Measurements from ENCODE around the gene RIPOR3. TPM values are rescaled to one million over a fixed set of nuclear protein-coding genes. Genes with fewer than 3 reads are reported as not detected.
A peak's percentile ranks its signal among the peaks of the same experiment; 100 is the strongest.
"Not testable (repeated sequence)": the region's sequence is repeated elsewhere in the genome, so short reads cannot be mapped to it uniquely, and the experiment has no call there.

The RIPOR3 gene
- total RNA-seq, 6 donors from 2014 or later: 2.1 to 36.7 (median 5.1) TPM

DNA sequence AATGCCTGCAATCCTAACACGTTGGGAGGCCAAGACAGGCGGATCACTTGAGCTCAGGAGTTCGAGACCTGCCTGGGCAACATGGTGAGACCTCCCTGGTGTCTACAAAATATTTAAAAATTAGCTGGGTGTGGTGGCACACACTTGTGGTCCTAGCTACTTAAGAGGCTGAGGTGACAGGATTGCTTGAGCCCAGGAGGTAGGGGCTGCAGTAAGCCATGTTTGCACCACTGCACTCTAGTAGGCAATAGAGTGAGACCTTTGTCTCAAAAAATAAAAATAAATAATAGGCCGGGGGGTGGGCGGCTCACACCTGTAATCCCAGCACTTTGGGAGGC is 18.3 kb upstream of the RIPOR3 start:
- no peak for ATAC-seq (ENCODE audit: low FRiP score in 2 of 2)
- 60 to 76% methylated on average over 5 of the region's 5 CpGs for WGBS, 2 donors
- peaks cover 0 to 13% (median 6%) of the 10 kb centered on the region in 4 donors for H3K4me1 ChIP-seq

GRCh38 chr20:50708845-50709635 is 17.7 kb upstream of the RIPOR3 start:
- Histone ChIP-seq H3K4me1 (peaks cover 0 to 13% (median 6%) of the 10 kb centered on the region in 4 donors), H3K27ac (no peak overlapping the region), H3K4me3 (no peak overlapping the region), H3K36me3 (no peaks in the 10 kb centered on the region), H3K27me3 (no peaks in the 10 kb centered on the region), H3K9me3 (no peaks in the 10 kb centered on the region)
- ATAC-seq (ENCODE audit: low FRiP score in 2 of 2): no peak
- DNase-seq: no peak
- no peak for TF ChIP-seq POLR2AphosphoS5 (IDR thresholded peaks at IDR 0.05)
- TF ChIP-seq POLR2A (IDR thresholded peaks at IDR 0.05): no peak
- no peak for TF ChIP-seq EP300 (IDR thresholded peaks at IDR 0.05)
- TF ChIP-seq, protein P1, sequence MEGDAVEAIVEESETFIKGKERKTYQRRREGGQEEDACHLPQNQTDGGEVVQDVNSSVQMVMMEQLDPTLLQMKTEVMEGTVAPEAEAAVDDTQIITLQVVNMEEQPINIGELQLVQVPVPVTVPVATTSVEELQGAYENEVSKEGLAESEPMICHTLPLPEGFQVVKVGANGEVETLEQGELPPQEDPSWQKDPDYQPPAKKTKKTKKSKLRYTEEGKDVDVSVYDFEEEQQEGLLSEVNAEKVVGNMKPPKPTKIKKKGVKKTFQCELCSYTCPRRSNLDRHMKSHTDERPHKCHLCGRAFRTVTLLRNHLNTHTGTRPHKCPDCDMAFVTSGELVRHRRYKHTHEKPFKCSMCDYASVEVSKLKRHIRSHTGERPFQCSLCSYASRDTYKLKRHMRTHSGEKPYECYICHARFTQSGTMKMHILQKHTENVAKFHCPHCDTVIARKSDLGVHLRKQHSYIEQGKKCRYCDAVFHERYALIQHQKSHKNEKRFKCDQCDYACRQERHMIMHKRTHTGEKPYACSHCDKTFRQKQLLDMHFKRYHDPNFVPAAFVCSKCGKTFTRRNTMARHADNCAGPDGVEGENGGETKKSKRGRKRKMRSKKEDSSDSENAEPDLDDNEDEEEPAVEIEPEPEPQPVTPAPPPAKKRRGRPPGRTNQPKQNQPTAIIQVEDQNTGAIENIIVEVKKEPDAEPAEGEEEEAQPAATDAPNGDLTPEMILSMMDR (IDR thresholded peaks at IDR 0.05): no peak
- 67 to 70% methylated on average over 8 of the region's 8 CpGs for WGBS, 2 donors

More for the DNA sequence above, 18.3 kb upstream of the RIPOR3 start:
- no peak for DNase-seq
- no peak overlapping the region for H3K4me3 ChIP-seq
- no peak overlapping the region for H3K27ac ChIP-seq
- no peak for TF ChIP-seq POLR2AphosphoS5 (IDR thresholded peaks at IDR 0.05)
- no peak for TF ChIP-seq POLR2A (IDR thresholded peaks at IDR 0.05)
- TF ChIP-seq EP300 (IDR thresholded peaks at IDR 0.05): no peak
- TF ChIP-seq, protein P1 (IDR thresholded peaks at IDR 0.05): no peak
- no peaks in the 10 kb centered on the region for H3K27me3 ChIP-seq
- no peaks in the 10 kb centered on the region for H3K9me3 ChIP-seq
- H3K36me3 ChIP-seq: no peaks in the 10 kb centered on the region

DNA sequence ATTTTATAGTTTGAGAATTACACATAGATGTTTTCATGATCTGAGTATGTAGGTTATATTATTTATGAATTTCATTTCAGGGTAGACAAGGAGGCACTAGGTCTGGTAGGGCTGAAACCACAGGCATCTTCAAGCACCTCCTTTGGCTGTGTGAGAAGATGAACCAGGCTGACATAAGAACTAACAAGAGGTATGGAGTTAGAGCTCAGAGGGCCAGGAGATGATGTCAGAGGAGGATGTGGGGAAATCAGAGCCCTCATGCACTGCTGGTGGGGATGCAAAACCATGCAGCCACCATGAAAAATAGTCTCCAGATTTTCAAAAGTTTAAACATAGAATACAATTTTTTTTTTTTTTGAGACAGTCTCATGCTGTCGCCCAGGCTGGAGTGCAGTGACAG is 13.6 kb upstream of the RIPOR3 start:
- Histone ChIP-seq H3K4me3 (no peak overlapping the region), H3K9me3 (no peaks in the 10 kb centered on the region), H3K4me1 (no peaks in the 10 kb centered on the region), H3K27me3 (no peaks in the 10 kb centered on the region), H3K27ac (no peak overlapping the region), H3K36me3 (no peaks in the 10 kb centered on the region)
- WGBS, 2 donors: 92 to 100% methylated on average over 1 of the region's 1 CpG
- DNase-seq: no peak
- peak in 1 of 2 donors; percentile 54 for ATAC-seq (ENCODE audit: low FRiP score in 2 of 2)
- TF ChIP-seq, protein P1 (IDR thresholded peaks at IDR 0.05): no peak
- TF ChIP-seq POLR2AphosphoS5 (IDR thresholded peaks at IDR 0.05): no peak
- no peak for TF ChIP-seq EP300 (IDR thresholded peaks at IDR 0.05)
- no peak for TF ChIP-seq POLR2A (IDR thresholded peaks at IDR 0.05)

- no peaks in the 10 kb centered on the region for H3K36me3 ChIP-seq
- no peaks in the 10 kb centered on the region for H3K9me3 ChIP-seq
- DNase-seq (no peak), ATAC-seq (ENCODE audit: low FRiP score in 2 of 2) (no peak)
- no peak overlapping the region for H3K27ac ChIP-seq
- WGBS, 2 donors: 70 to 73% methylated on average over 4 of the region's 4 CpGs
- H3K4me3 ChIP-seq: no peak overlapping the region
- no peaks in the 10 kb centered on the region for H3K27me3 ChIP-seq
- TF ChIP-seq EP300 (IDR thresholded peaks at IDR 0.05): no peak
- no peak for TF ChIP-seq POLR2AphosphoS5 (IDR thresholded peaks at IDR 0.05)
- TF ChIP-seq, protein P1 (IDR thresholded peaks at IDR 0.05): no peak
- TF ChIP-seq POLR2A (IDR thresholded peaks at IDR 0.05): no peak
- no peaks in the 10 kb centered on the region for H3K4me1 ChIP-seq
Observed at GRCh38 chr20:50704514-50704913, 13.2 kb upstream of the RIPOR3 start.

GRCh38 chr20:50703651-50704438 is 12.5 kb upstream of the RIPOR3 start:
- WGBS, 2 donors: 83 to 94% methylated on average over 7 to 9 of the region's 9 CpGs
- not testable (repeated sequence) for ATAC-seq (ENCODE audit: low FRiP score in 2 of 2); H3K4me1 ChIP-seq; H3K9me3 ChIP-seq; H3K36me3 ChIP-seq; H3K4me3 ChIP-seq; H3K27me3 ChIP-seq; H3K27ac ChIP-seq; DNase-seq
